ENCODE measurements around the gene IGFN1. TPM values are rescaled to one million over a fixed set of nuclear protein-coding genes. Genes with fewer than 3 reads are reported as not detected.

The IGFN1 gene
- total and polyA plus RNA-seq, 2 of the 4 experiments (the other 2 are of a cell fraction) = 0.05 TPM; not detected in 1

DNA sequence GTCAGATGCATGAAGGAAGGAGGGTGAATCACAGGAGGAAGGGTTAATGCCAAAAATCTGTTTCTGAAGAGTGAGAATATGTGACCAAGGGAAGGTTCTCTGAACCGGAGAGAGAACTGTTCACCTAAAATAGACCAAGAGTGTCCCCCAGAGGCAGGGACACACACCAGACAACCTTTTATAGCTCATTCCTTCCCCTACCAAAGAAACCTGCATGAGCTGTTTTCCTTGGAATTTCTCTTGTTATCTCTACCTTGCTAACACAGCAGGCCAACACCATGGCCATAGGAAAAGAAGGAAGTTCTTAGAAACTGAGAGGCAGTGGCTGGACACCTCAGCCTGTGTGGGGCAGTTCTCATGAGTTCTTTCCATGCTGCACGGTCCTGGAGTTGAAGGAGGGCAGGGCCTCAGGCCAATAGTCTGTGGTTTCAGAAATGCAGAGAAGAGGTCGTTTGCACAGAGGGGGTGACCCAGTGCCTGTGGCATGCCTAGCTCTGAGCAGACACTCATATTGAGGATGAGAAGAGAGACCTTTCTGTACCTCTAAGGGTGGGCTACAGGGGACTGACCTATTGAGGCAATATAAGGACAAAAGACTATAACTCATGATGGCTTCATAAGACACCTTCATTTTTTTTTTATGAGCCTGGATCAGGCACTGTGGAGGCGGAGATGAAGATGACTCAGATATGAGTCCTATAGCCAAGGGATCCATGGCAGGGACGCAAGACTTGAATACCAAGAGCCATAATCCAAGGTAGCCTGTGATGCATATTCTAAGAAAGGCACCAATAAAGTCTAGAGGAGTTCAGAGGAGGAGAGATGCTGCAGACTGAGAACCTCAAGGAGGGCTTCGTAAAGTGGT lies 39.4 kb downstream of the IGFN1 start:
- H3K4ac ChIP-seq (ENCODE audit: low read depth, low read length) = no peak overlapping the region
- in situ Hi-C loops (cut with MboI; ENCODE audit: low sequenced_read_pairs) = loop anchor here (10.0 kb wide), 1 partner anchor 145 kb away; no protein-coding TSS in a partner anchor
- H2BK5ac ChIP-seq (ENCODE audit: low read depth, low read length, poor library complexity, severe bottlenecking) = no peak overlapping the region
- H2BK120ac ChIP-seq (ENCODE audit: low read depth, low read length) = no peak overlapping the region
- H4K8ac ChIP-seq (ENCODE audit: low read depth in 2 of 2, low read length in 2 of 2) = no peak overlapping the region
- POLR2A ChIA-PET (ENCODE audit: unreplicated experiment) = no interaction called here
- H3K27me3 ChIP-seq (ENCODE audit: control insufficient read depth, insufficient read depth, low read length) = peaks cover 20% of the 10 kb centered on the region
- no peak overlapping the region for H3K4me2 ChIP-seq (ENCODE audit: low read depth, low read length)
- H2BK15ac ChIP-seq (ENCODE audit: low read depth, low read length) = no peak overlapping the region
- H4K5ac ChIP-seq (ENCODE audit: low read depth, low read length) = no peak overlapping the region
- no peaks in the 10 kb centered on the region for H3K79me1 ChIP-seq (ENCODE audit: low read depth in 1 of 2, low read length in 2 of 2)
- TF ChIP-seq, protein P1, sequence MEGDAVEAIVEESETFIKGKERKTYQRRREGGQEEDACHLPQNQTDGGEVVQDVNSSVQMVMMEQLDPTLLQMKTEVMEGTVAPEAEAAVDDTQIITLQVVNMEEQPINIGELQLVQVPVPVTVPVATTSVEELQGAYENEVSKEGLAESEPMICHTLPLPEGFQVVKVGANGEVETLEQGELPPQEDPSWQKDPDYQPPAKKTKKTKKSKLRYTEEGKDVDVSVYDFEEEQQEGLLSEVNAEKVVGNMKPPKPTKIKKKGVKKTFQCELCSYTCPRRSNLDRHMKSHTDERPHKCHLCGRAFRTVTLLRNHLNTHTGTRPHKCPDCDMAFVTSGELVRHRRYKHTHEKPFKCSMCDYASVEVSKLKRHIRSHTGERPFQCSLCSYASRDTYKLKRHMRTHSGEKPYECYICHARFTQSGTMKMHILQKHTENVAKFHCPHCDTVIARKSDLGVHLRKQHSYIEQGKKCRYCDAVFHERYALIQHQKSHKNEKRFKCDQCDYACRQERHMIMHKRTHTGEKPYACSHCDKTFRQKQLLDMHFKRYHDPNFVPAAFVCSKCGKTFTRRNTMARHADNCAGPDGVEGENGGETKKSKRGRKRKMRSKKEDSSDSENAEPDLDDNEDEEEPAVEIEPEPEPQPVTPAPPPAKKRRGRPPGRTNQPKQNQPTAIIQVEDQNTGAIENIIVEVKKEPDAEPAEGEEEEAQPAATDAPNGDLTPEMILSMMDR (conservative IDR thresholded peaks at IDR 0.05; ENCODE audit: low read depth, low read length) = peak; percentile 25; the same call in 1 of the 2 replicates
- peak; percentile 39 for TF ChIP-seq RAD21 (IDR thresholded peaks at IDR 0.05; ENCODE audit: low read length)
- 0 out of 2 replicates have a peak, but pooled peaks have one; percentile 32 for TF ChIP-seq FOS (IDR thresholded peaks at IDR 0.05; ENCODE audit: low read depth, low read length)
- no peak for TF ChIP-seq RCOR1 (IDR thresholded peaks at IDR 0.05; ENCODE audit: insufficient replicate concordance, low read length)
- no peak overlapping the region for H3K18ac ChIP-seq (ENCODE audit: low read depth, low read length)
- no TSS peak for BruUV-seq (replicated peaks)
- no peak overlapping the region for H3K4me3 ChIP-seq (ENCODE audit: insufficient read depth, low read depth, low read length)
- H2AFZ ChIP-seq (replicated peaks; ENCODE audit: low read length, poor library complexity) = peak overlapping the region; percentile 57
- H3K9ac ChIP-seq (ENCODE audit: low read depth, low read length) = no peak overlapping the region
- no peak overlapping the region for H2BK20ac ChIP-seq (ENCODE audit: low read depth, low read length)
- CTCF ChIA-PET = no interaction called here
- no peak overlapping the region for H3K23ac ChIP-seq (ENCODE audit: low read depth, low read length)
- ATAC-seq (ENCODE audit: low read depth) (peak; percentile 76), DNase-seq (peak; percentile 71)
- no peaks in the 10 kb centered on the region for H3K36me3 ChIP-seq (ENCODE audit: control insufficient read depth, insufficient read depth, low read length)
- no peak overlapping the region for H2AK9ac ChIP-seq (replicated peaks; ENCODE audit: low read depth, low read length, poor library complexity)
- H2AK5ac ChIP-seq (ENCODE audit: low read depth, low read length) = no peak overlapping the region
- H4K20me1 ChIP-seq (ENCODE audit: insufficient read depth, low read length) = no peaks in the 10 kb centered on the region
- dilution Hi-C loops (cut with HindIII; ENCODE audit: low sequenced_read_pairs, unreplicated experiment) = no loop called here
- H3K27ac ChIP-seq (ENCODE audit: insufficient read depth, low read length) = no peak overlapping the region
- intact Hi-C loops (cut with micrococcal nuclease) = no loop called here
- no peak overlapping the region for H4K91ac ChIP-seq (ENCODE audit: insufficient read depth, low read depth, low read length)
- no peak overlapping the region for H3K14ac ChIP-seq (replicated peaks; ENCODE audit: low read depth, low read length)
- 25% methylated on average over 3 of the region's 6 CpGs; no CpG with 5 or more reads in 1 of the 2 experiments for WGBS, 2 experiments (ENCODE audit: extremely low coverage in 2 of 2, insufficient read length in 1 of 2)
- no peak overlapping the region for H3K56ac ChIP-seq (ENCODE audit: extremely low read depth, insufficient read depth, low read length)
- no peaks in the 10 kb centered on the region; the same call in 1 of the 2 replicates for H3K9me1 ChIP-seq (ENCODE audit: insufficient read depth, low read length)
- H3K4me1 ChIP-seq (ENCODE audit: control insufficient read depth, insufficient read depth, low read length) = no peaks in the 10 kb centered on the region
- H3K9me3 ChIP-seq (ENCODE audit: control insufficient read depth, insufficient read depth, low read length) = no peaks in the 10 kb centered on the region
